Hematopoietic multipotent progenitor cell treated with erythropoietin and hydrocortisone succinate and interleukin-3 and kit ligand, for 6 days (in vitro differentiated cells): Measurements from ENCODE around the gene LSM10.

ENCODE experiments used
- DNase-seq: peaks from one replicate; pipeline ENCODE4 v3.0.0-alpha.2; 2015

LSM10 gene

DNA sequence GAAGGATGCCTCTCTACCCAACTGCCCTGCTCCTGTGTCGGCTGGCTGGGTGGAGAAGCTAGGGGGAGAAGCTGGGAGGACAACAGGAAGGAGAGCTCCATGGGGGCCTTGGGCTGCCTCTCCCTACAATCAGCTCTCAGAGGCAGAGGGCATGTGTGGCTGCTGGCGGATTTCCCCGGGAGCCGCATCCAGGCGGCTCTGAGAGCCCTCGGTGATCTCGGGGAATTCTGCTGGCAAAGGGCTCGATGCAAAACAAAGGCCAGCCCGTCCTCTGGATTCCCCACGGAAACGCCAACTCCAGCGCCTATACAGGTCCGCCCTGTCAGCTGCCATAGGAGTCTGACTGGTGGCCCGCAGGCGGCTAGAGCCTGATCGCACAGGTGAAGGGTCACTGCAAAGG, 47.9 kb downstream of the LSM10 start:
- DNase-seq, result no peak

DNA sequence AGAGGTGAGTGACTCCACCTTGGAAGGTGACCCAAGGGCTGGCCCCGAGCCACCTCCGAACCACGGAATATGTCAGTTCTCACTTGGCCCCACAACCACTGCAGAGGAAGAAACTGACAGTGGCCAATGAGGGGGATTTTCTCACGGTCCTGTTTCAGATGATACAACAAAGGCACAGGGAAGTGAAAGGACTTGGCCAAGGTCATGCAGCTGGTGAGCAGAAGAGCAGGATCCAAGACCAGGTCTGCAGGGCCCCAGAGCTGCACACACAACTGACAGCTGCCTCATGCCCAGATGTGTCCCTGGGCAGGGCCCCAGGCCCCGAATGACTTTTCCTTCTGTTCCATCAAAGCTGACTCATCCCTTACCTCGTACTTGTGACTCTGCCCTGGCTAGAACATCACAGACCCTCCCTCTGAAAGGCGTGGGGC, 48.5 kb downstream of the LSM10 start:
- DNase-seq, result no peak

DNA sequence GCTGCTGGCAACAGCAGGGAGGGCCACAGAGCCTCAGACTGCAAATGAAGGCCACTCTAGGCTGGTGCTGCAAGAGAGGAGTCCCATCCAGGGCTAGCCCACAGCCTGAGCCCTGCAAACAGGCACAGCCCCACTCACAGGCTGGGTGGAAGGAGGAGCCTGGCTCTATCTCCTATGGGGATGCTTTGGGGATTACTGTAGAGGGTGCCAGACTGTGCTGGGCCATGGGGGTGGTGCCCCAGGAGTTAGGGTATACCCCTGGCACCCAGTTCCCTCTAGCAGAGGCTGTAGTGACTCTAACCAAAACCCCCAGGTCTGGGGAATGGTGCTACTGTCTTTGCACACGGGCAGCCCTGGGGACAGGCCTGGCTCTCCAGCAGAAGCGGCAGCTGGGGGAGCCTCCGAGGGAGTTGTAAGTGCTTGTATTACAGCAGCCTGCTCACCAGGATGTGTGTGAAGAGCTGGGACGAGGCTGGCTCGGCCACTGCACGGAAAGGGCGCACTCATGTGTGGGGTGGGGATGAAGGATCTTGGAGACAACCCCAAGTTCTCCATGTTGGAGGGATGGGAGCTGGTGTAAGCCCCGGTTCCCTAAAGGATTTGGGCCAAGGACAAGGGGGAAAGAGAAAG, 50.9 kb downstream of the LSM10 start:
- DNase-seq, result no peak

- no peak for DNase-seq
These were observed 52.4 kb downstream of the LSM10 start for GRCh38 chr1:36345353-36345752.

- no peak for DNase-seq
These were observed 53.4 kb downstream of the LSM10 start for GRCh38 chr1:36344395-36344680.

DNA sequence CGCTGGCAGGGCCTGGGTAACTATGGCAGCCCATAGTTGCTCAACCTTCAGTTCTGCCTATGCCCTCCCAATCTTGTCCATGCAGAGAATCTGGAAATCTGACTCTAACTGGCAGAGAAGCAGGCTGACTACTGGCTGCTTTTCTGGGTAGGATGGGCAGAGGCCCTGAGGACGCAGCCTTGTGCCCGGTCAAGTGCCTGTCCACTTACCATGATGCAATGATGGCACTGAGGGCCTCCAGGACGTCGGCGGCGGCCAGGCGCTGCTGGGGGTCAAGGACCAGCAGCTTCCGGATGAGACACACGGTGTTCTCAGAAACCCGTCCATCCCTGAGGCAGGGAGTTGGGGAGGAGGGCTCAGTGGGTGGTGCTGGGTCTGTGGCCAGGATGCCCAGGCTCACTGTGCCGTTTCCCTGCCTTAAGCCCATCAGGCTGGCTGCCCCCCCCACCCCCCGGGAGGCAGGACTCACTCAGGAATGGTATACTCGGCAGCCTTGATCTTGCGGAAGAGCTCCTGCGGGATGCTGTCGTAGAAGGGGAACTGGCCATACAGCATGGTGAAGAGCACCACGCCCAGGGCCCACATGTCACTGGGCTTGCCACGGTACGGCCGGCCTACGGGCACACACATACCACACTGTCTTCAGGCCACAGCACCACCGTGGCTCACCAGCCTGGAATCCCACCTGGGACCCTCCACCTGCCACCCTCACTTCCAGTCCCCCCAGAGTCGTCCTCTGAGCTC, 53.9 kb downstream of the LSM10 start:
- DNase-seq, result no peak
